GM15510 (cell line): Measurements from ENCODE around the gene TPRX1.
"Not testable (repeated sequence)": the region's sequence is repeated elsewhere in the genome, so short reads cannot be mapped to it uniquely, and the experiment has no call there.

Experiments used
- POLR2A ChIP-seq: IDR thresholded peaks from 3 replicates; pipeline ENCODE4 v1.6.1; 2011; ENCODE audit warnings: borderline replicate concordance; ENCODE audit not compliant: insufficient read length; ENCODE audit errors: extremely low read depth

The TPRX1 gene, protein sequence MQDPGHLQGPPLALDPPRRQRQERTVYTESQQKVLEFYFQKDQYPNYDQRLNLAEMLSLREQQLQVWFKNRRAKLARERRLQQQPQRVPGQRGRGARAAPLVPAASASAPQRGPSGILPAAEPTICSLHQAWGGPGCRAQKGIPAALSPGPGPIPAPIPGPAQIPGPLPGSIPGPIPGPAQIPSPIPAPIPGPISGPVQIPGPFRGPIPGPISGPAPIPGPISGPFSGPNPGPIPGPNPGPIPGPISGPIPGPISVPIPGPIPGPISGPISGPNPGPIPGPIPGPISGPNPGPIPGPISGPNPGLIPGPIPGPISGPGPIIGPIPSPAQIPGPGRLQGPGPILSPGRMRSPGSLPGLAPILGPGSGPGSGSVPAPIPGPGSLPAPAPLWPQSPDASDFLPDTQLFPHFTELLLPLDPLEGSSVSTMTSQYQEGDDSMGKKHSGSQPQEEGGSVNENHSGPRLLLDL

DNA sequence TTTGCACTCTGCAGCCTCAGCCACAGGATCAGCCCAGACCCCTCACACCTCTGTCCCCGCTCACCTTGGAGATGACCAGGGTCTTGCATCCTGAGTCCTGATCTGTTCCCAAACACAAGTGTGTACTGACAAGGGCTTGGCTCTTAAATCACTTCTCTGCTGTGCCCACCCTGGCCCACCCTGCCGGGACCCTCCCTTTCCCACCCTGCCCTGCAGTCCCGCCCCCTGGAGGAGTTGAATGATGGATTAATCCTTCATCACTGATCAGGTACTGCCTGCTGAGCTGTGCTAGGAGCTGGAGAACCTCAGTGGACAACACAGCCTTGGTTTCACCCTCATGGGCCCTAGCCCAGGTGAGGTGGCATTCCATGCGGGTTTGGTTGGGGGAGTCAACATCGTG is at the start of gene TPRX1:
Gene TPRX1 (minus strand): TSS at position 101 of the 400 bp plus-strand sequence. CDS start 12 bp downstream, at position 89.
- not testable (repeated sequence) for TF ChIP-seq POLR2A

DNA sequence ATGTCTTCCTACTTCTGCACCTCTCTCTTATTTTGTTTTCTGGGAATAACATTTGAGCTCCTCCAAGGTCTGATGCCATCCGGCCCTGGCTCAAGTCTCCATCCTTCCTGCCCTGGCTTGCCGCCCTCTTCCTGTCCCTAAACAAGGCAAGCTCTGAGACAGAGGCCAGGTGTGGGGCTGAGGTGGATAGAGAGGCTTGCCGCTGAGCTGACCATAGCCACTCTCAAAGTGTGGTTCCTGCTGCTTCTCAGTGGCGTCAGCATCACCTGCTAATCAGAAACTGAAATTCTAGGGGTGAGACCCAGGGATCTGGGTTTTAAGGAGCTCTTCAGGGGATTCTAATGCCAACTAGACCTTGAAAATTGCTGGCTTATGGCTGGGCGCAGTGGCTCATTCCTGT is 48.7 kb upstream of the TPRX1 start:
- TF ChIP-seq POLR2A, result no peak

DNA sequence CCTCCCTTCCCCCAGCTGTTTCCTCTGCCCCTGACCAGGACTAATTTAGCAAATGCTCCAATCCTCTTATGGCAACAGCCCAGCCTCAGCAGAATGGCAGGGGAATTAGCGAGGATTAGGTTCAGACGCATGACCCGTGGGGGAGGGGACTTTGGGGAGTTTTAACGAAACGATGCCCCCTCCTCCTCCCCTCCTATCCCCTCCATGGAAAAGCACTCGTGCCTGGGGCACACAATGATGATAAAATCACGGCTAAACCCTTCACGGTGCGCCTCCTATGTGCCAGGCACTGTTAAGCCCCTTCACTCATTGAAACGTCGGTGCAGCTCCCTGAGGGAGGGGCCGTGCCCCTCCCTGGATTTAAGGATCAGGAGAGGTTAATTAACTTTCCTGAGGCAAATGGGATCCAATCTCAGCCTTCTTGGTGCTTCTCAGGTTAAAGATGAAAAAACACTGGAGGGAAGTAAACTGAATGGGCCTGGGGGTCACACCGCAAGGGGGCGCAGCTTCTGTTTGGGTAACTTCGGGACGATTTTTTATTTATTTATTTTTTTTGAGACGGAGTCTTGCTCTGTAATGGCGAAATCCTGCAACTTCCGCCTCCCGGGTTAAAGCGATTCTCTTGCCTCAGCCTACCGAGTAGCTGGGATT is 44.6 kb upstream of the TPRX1 start:
- no peak for TF ChIP-seq POLR2A

DNA sequence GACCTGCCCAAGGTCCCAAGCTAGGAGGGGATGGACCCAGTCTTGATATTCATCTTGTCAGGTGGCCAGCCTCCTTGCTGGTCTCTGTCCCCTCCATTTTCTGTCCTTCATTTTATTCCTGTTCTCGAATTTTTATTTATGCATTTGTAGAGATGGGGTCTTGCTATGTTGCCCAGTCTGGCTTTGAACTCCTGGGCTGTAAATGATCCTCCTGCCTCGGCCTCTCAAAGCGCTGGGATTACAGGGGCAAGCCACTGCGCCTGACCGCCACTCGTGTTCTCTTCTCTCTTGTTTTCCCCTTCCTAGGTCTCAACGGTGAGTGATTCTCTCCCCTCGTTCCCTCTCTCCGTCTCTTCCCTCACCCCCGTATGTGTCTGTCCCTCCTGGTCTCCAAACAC is 44.1 kb upstream of the TPRX1 start:
- TF ChIP-seq POLR2A, result no peak

DNA sequence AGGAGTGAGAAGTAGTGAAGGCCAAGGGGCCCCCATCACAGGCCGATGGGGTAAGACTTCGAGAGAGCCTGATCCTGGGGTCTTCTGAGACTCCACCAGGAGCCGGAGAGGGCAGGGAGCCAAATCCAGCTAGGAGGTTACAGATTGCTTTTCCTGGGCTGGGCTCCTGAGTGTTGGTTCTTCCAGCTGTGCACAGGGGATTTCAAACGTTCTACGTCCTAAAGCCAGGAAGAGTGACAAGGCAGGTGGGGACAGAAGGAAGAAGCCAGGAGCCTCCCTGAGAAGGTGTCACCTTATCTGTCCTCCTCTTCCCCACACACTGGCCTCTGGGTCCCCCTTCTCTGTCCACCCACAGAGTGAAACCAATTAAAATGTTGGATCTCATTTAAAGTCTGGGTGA is 38.6 kb upstream of the TPRX1 start:
- TF ChIP-seq POLR2A, result no peak

GRCh38 chr19:47839913-47840312 is 35.6 kb upstream of the TPRX1 start:
- no peak for TF ChIP-seq POLR2A

DNA sequence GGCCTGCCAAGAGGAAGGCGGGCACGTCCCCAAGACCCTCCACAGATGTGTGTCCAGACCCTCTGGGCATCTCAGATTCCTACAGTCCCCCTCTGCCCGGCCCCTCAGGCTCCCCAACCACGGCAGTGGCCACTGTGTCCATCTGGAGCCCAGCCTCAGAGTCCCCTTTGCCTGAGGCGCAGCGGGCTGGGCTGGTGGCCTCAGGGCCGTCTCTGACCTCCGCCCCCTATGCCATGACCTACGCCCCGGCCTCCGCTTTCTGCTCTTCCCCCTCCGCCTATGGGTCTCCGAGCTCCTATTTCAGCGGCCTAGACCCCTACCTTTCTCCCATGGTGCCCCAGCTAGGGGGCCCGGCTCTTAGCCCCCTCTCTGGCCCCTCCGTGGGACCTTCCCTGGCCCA is 35.1 kb upstream of the TPRX1 start:
- no peak for TF ChIP-seq POLR2A

DNA sequence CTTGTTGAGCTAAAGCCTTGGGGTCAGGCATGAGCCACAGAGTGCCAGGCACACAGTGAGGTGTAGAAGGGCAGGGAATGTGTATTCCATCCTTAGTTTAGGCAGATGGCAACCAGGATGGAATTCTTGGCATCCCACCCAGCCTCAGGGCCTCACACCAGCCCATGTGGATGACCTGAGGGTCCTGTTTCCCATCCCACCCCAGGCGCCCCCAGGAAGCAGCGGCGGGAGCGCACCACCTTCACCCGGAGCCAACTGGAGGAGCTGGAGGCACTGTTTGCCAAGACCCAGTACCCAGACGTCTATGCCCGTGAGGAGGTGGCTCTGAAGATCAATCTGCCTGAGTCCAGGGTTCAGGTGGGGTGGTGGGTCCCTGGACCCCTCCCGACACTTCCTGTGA is 31.7 kb upstream of the TPRX1 start:
- TF ChIP-seq POLR2A, result no peak

- no peak for TF ChIP-seq POLR2A
Measured at GRCh38 chr19:47832723-47833122, 28.4 kb upstream of the TPRX1 start.

GRCh38 chr19:47826800-47827199 is 22.4 kb upstream of the TPRX1 start:
- TF ChIP-seq POLR2A, result no peak

DNA sequence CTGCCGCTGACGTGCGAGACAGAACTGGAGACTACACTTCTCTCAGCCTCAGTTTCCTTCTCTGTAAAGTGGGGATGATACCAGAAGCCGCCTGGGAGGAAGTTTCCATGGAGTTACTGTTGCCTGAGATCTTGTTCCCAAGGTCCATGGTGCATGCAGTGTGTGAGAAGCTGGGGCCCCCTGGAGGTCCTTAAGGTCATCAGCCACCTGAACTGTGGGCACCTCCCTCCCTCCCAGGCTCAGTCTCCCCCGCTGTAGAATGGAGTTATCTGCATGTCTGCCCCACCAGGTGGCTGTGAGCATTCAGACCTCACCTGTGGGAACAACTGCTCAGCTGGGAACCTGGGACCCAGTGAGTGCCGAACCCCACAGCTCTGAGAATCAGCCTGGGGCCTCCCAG is 20.0 kb upstream of the TPRX1 start:
- no peak for TF ChIP-seq POLR2A

GRCh38 chr19:47821460-47822020 is 17.2 kb upstream of the TPRX1 start, which contains the start of gene CRX:
Gene CRX, plus strand, starts transcription at chr19:47821937. Its CDS starts 12,507 bp downstream, at chr19:47834444.
- TF ChIP-seq POLR2A, result no peak

GRCh38 chr19:47820410-47820809 is 16.1 kb upstream of the TPRX1 start:
- no peak for TF ChIP-seq POLR2A

DNA sequence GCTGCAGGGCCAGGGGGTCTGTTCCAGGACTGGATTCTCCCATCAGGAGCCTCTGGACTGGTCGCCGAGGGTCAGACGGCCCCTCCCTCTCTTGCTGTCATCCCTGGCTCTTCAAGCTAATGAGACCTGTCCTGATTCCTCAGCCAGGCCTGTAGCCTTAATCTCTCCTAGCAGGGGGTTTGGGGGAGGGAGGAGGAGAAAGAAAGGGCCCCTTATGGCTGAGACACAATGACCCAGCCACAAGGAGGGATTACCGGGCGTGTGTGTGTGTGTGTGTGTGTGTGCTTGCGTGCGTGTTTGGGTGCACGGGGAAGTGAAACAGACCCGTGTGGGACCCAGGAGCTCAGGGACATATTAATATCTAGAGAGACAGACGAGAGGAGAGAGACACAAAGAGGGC is 15.5 kb upstream of the TPRX1 start:
- TF ChIP-seq POLR2A, result no peak

- TF ChIP-seq POLR2A, result no peak
Measured at GRCh38 chr19:47813995-47814328, 9.6 kb upstream of the TPRX1 start.
